ENCODE data around the gene PLPP1.

PLPP1 gene

DNA sequence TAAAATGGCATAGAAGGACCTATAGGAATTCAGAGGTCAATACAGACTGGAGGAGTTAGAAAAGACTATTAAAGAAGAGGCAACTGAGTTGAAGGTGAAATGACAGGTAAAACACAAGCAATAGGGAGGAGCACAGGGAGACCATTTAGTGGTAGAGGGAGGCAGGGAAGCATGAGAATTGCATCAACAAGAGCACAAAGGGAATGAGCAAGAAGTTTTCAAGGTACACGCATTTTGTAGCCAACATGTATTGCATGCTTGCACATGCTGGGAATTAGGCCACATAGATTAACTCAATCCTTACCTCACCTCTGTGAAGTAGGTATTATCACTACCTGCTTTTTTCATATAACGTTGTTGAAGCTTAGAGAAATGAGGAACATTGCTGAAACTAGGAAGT, 42.3 kb downstream of the PLPP1 start:
- no peaks in the 10 kb centered on the region for H3K36me3 ChIP-seq (replicated peaks; ENCODE audit: insufficient read depth, low read length)
- H3K27ac ChIP-seq (ENCODE audit: low read length): no peak overlapping the region
- no peak overlapping the region for H2AFZ ChIP-seq (ENCODE audit: low read length)
- H3K27me3 ChIP-seq (replicated peaks; ENCODE audit: insufficient read depth, low read length): no peaks in the 10 kb centered on the region
- H3K4me1 ChIP-seq (ENCODE audit: low read length): no peaks in the 10 kb centered on the region
- H3K9me3 ChIP-seq (replicated peaks; ENCODE audit: insufficient read depth, low read length): no peaks in the 10 kb centered on the region
- H3K4me2 ChIP-seq (ENCODE audit: low read depth, low read length): no peak overlapping the region
- no peak for DNase-seq
- no peak overlapping the region for H3K4me3 ChIP-seq (ENCODE audit: low read length)
- no peaks in the 10 kb centered on the region for H3K9me2 ChIP-seq (replicated peaks; ENCODE audit: insufficient read depth, low read length)
- H3F3A ChIP-seq (ENCODE audit: insufficient read depth, low read length): no peaks in the 10 kb centered on the region
- no peaks in the 10 kb centered on the region for H4K20me1 ChIP-seq (ENCODE audit: insufficient read depth, low read length)
- H3K79me2 ChIP-seq (ENCODE audit: low read length): no peaks in the 10 kb centered on the region
- TF ChIP-seq, protein P1, sequence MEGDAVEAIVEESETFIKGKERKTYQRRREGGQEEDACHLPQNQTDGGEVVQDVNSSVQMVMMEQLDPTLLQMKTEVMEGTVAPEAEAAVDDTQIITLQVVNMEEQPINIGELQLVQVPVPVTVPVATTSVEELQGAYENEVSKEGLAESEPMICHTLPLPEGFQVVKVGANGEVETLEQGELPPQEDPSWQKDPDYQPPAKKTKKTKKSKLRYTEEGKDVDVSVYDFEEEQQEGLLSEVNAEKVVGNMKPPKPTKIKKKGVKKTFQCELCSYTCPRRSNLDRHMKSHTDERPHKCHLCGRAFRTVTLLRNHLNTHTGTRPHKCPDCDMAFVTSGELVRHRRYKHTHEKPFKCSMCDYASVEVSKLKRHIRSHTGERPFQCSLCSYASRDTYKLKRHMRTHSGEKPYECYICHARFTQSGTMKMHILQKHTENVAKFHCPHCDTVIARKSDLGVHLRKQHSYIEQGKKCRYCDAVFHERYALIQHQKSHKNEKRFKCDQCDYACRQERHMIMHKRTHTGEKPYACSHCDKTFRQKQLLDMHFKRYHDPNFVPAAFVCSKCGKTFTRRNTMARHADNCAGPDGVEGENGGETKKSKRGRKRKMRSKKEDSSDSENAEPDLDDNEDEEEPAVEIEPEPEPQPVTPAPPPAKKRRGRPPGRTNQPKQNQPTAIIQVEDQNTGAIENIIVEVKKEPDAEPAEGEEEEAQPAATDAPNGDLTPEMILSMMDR (IDR thresholded peaks at IDR 0.05; ENCODE audit: low read length): no peak
- TF ChIP-seq EZH2 (optimal IDR thresholded peaks at IDR 0.05; ENCODE audit: low read depth, low read length) (no peak), EZH2phosphoT487 (IDR thresholded peaks at IDR 0.05; ENCODE audit: low read length) (no peak)
- no peak overlapping the region for H3K9ac ChIP-seq (ENCODE audit: low read length)

- H2AFZ ChIP-seq (ENCODE audit: low read length): no peak overlapping the region
- H4K20me1 ChIP-seq (ENCODE audit: insufficient read depth, low read length): no peaks in the 10 kb centered on the region
- TF ChIP-seq EZH2 (optimal IDR thresholded peaks at IDR 0.05; ENCODE audit: low read depth, low read length): no peak
- no peak for TF ChIP-seq EZH2phosphoT487 (IDR thresholded peaks at IDR 0.05; ENCODE audit: low read length)
- H3K9ac ChIP-seq (ENCODE audit: low read length): no peak overlapping the region
- H3K9me3 ChIP-seq (replicated peaks; ENCODE audit: insufficient read depth, low read length): no peaks in the 10 kb centered on the region
- H3K36me3 ChIP-seq (replicated peaks; ENCODE audit: insufficient read depth, low read length): no peaks in the 10 kb centered on the region
- no peaks in the 10 kb centered on the region for H3K27me3 ChIP-seq (replicated peaks; ENCODE audit: insufficient read depth, low read length)
- H3K27ac ChIP-seq (ENCODE audit: low read length): no peak overlapping the region
- H3K79me2 ChIP-seq (ENCODE audit: low read length): no peaks in the 10 kb centered on the region
- no peaks in the 10 kb centered on the region for H3K4me1 ChIP-seq (ENCODE audit: low read length)
- no peaks in the 10 kb centered on the region for H3K9me2 ChIP-seq (replicated peaks; ENCODE audit: insufficient read depth, low read length)
- H3K4me2 ChIP-seq (ENCODE audit: low read depth, low read length): no peak overlapping the region
- no peak overlapping the region for H3K4me3 ChIP-seq (ENCODE audit: low read length)
- DNase-seq: no peak
- no peaks in the 10 kb centered on the region for H3F3A ChIP-seq (ENCODE audit: insufficient read depth, low read length)
Observed at GRCh38 chr5:55485073-55485472, 49.7 kb downstream of the PLPP1 start.

- H3K9ac ChIP-seq (ENCODE audit: low read length): no peak overlapping the region
- H3F3A ChIP-seq (ENCODE audit: insufficient read depth, low read length): no peaks in the 10 kb centered on the region
- DNase-seq: no peak
Observed at GRCh38 chr5:55484531-55484930, 50.2 kb downstream of the PLPP1 start.

DNA sequence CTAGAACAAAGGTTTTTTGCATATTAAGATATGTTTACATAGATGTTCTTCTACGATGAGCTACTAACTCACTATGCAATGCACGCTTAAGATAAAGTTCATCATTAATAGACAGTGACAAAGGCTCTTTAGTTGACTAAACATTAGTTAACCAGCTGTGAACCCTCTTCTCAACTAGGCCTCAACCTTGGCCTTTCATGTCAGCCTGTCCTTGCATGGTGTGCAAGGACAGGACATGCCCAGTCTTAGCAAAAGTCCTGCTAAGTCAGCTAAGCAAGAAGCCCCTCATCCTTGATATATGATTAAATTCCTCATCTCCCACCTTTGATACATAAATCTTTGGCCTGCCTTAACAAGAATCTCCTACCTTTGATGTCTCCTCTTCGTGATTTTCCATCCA, 50.9 kb downstream of the PLPP1 start:
- TF ChIP-seq EZH2 (optimal IDR thresholded peaks at IDR 0.05; ENCODE audit: low read depth, low read length) (no peak), EZH2phosphoT487 (IDR thresholded peaks at IDR 0.05; ENCODE audit: low read length) (no peak)
- TF ChIP-seq, protein P1 (IDR thresholded peaks at IDR 0.05; ENCODE audit: low read length): no peak
- H3K27ac ChIP-seq (ENCODE audit: low read length): no peak overlapping the region

More at GRCh38 chr5:55484531-55484930, 50.2 kb downstream of the PLPP1 start:
- H3K79me2 ChIP-seq (ENCODE audit: low read length): no peaks in the 10 kb centered on the region
- no peak overlapping the region for H3K4me2 ChIP-seq (ENCODE audit: low read depth, low read length)
- no peak overlapping the region for H2AFZ ChIP-seq (ENCODE audit: low read length)
- H4K20me1 ChIP-seq (ENCODE audit: insufficient read depth, low read length): no peaks in the 10 kb centered on the region
- no peak overlapping the region for H3K4me3 ChIP-seq (ENCODE audit: low read length)
- TF ChIP-seq EZH2 (optimal IDR thresholded peaks at IDR 0.05; ENCODE audit: low read depth, low read length): no peak
- TF ChIP-seq, protein P1 (IDR thresholded peaks at IDR 0.05; ENCODE audit: low read length): no peak
- no peak for TF ChIP-seq EZH2phosphoT487 (IDR thresholded peaks at IDR 0.05; ENCODE audit: low read length)
- H3K9me2 ChIP-seq (replicated peaks; ENCODE audit: insufficient read depth, low read length): no peaks in the 10 kb centered on the region
- H3K27me3 ChIP-seq (replicated peaks; ENCODE audit: insufficient read depth, low read length): no peaks in the 10 kb centered on the region
- no peaks in the 10 kb centered on the region for H3K9me3 ChIP-seq (replicated peaks; ENCODE audit: insufficient read depth, low read length)
- no peaks in the 10 kb centered on the region for H3K4me1 ChIP-seq (ENCODE audit: low read length)
- H3K27ac ChIP-seq (ENCODE audit: low read length): no peak overlapping the region
- H3K36me3 ChIP-seq (replicated peaks; ENCODE audit: insufficient read depth, low read length): no peaks in the 10 kb centered on the region

More for the DNA sequence above, 50.9 kb downstream of the PLPP1 start:
- Histone ChIP-seq H3K27me3 (replicated peaks; ENCODE audit: insufficient read depth, low read length) (no peaks in the 10 kb centered on the region), H2AFZ (ENCODE audit: low read length) (no peak overlapping the region), H3K9ac (ENCODE audit: low read length) (no peak overlapping the region), H3K4me3 (ENCODE audit: low read length) (no peak overlapping the region), H3F3A (ENCODE audit: insufficient read depth, low read length) (no peaks in the 10 kb centered on the region), H3K9me2 (replicated peaks; ENCODE audit: insufficient read depth, low read length) (no peaks in the 10 kb centered on the region), H3K9me3 (replicated peaks; ENCODE audit: insufficient read depth, low read length) (no peaks in the 10 kb centered on the region), H3K79me2 (ENCODE audit: low read length) (no peaks in the 10 kb centered on the region), H4K20me1 (ENCODE audit: insufficient read depth, low read length) (no peaks in the 10 kb centered on the region), H3K4me1 (ENCODE audit: low read length) (no peaks in the 10 kb centered on the region), H3K36me3 (replicated peaks; ENCODE audit: insufficient read depth, low read length) (no peaks in the 10 kb centered on the region), H3K4me2 (ENCODE audit: low read depth, low read length) (no peak overlapping the region)
- DNase-seq: no peak
